GM12864 (cell line): ENCODE results near the gene ETV6.

Experiments used
- DNase-seq: peaks from one replicate; pipeline ENCODE4 v3.0.0-alpha.2; 2011; ENCODE audit warnings: low read depth
- H3K4me3 ChIP-seq: 2 replicates; pipeline ENCODE4 v1.5.1; 2011; ENCODE audit warnings: mild to moderate bottlenecking, low read depth, low read length, control low read depth
- TF ChIP-seq, protein P1 (sequence below): IDR thresholded peaks from 2 replicates; pipeline ENCODE4 v1.5.1; 2011; ENCODE audit warnings: low read depth, mild to moderate bottlenecking, moderate library complexity, low read length, control low read depth, inconsistent platforms; ENCODE audit errors: missing control alignments

Gene ETV6

DNA sequence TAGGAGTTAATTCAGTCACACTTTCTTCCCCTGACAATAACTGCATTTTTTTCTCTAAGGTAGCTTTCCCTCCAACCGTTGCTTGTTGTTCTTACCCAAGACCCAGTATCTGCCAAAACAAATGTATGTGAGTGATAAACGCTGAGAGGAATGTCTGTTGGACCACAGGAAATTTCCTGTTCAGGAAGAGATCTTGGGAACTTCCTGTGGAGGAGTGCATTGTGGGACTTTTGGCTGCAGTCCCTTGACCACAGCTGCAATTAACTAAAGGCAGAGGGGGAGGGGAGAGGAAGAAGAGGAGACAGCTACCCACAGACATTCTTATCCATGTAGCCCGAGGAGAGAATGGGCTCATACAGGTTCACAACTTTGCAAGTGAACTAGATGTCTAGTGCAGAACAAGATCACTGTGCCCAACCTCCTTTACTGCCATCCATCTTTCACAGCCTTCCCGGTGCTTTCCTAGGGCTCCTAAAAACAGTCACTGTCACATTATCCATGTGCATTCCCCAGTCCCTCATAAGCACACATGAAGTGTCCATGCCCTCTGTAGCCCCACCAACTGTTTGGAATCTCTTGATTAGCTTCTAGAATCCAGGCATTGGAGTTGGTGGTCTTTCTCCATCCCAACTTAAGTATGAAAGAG lies 149.5 kb downstream of the ETV6 start:
- TF ChIP-seq, protein P1, sequence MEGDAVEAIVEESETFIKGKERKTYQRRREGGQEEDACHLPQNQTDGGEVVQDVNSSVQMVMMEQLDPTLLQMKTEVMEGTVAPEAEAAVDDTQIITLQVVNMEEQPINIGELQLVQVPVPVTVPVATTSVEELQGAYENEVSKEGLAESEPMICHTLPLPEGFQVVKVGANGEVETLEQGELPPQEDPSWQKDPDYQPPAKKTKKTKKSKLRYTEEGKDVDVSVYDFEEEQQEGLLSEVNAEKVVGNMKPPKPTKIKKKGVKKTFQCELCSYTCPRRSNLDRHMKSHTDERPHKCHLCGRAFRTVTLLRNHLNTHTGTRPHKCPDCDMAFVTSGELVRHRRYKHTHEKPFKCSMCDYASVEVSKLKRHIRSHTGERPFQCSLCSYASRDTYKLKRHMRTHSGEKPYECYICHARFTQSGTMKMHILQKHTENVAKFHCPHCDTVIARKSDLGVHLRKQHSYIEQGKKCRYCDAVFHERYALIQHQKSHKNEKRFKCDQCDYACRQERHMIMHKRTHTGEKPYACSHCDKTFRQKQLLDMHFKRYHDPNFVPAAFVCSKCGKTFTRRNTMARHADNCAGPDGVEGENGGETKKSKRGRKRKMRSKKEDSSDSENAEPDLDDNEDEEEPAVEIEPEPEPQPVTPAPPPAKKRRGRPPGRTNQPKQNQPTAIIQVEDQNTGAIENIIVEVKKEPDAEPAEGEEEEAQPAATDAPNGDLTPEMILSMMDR = no peak
- DNase-seq = no peak
- H3K4me3 ChIP-seq = no peak overlapping the region

DNA sequence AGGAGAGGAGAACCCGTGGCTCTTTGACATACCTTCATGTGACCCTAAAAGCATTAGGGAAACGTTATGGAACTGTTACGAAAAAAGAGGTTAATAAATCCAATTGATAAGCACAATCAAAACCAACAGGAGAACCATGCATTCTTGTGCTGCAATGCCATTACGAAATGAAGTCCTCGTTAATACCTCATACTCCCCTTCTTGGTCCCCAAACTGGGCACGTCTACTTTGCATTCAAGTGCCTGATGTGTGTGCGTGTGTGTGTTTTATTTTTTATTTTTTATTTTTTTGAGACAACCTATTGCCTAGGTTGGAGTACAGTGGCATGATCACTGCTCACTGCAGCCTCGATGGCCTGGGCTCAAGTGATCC lies 150.0 kb downstream of the ETV6 start:
- DNase-seq = no peak
- no peak overlapping the region for H3K4me3 ChIP-seq
- TF ChIP-seq, protein P1 = no peak

DNA sequence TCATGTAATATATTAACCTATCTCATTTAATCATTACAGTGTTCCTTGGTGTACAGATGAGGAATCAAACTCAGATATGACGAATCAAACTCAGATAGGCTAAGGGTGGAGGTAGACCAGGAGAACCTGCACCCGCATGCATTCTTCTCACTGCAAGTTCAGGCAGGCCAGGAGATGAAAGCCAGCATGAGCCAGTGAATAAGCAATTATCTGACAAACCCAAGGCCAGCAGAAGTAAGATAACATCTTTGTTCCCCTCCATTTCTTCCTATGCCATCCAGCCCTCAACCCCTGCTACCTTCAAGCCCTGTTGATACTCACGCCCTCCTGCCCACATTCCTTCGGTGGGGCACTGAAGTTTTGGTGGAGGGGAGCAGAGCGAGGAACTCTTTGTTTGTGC lies 152.2 kb downstream of the ETV6 start:
- TF ChIP-seq, protein P1 = no peak
- no peak for DNase-seq
- H3K4me3 ChIP-seq = no peak overlapping the region

DNA sequence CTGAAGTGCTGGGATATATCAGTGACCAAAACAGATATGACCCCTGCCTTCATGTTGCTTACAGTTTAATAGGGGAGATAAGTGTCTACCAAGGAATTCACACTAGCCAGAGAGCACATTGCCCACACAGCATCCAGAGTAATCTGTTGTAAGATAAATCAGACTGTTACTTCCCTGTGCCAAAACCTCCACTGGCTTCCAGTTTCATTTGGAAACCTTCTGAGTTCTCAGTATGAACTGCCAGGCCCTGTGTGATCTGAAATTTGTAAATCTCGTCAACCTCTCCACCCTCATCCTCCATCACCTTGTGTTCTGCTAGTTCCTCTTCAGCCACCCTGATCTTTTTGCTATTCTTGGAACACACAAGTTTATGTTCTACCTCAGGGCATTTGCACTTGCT lies 154.7 kb downstream of the ETV6 start:
- no peak for DNase-seq
- TF ChIP-seq, protein P1 = no peak
- no peak overlapping the region for H3K4me3 ChIP-seq

DNA sequence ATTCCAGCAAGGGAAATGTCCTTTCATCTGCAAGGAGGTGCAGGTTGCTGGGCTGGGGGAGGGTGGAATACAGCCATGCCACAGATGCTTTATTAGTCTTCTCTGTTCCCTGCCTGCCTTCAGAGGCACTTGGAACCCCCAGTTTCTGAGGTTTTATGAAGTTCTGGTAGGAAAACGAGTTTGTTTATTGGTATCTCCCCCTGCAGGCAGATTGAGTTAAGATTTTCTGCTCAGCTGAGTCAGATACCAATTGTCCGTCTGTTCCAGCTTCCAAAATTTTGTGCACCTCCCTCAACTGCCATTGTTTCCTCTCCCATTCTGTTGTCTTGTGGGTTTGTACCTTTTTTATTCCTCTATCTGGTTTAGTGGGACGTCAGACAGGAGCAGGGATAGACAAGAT lies 155.6 kb downstream of the ETV6 start:
- DNase-seq = no peak
- H3K4me3 ChIP-seq = no peak overlapping the region
- TF ChIP-seq, protein P1 = peak; percentile 44

DNA sequence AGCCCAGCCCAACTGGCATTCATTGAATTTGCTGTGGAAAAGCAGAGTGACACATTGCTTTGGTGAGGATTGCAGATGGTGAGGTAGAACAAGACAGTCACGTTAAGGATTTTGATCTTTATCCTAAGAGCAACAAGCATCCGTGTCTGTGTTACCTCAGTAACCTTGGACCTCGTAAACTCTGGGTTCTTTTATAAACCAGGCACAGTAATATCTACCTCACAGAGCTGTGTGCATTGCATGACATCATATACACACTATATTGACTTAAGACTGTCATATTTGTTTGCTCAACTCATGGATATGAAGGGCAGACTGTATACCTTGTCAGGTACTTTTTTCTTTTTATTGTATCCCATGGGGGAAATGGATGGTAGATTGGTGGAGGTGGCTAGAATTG lies 156.2 kb downstream of the ETV6 start:
- no peak for DNase-seq
- TF ChIP-seq, protein P1 = no peak
- H3K4me3 ChIP-seq = no peak overlapping the region

DNA sequence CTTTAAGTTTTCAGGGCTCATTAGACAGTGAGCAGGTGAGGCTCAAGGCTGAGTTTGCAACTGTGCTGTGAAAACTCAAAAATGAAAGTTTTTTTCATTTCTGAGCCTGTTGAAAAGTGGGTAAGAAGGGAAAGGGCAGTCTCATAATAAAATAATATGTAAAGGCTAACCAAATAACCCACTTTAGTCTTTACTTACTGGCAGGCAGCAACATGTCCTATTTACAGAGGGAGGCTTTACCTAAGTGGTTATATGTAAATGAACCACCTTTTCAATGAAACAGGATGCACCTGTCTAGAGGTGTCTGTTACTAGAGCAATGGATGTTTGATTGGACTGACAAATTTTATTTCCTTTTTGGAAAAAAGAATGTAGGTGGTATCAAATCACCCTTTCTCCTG lies 158.0 kb downstream of the ETV6 start:
- no peak overlapping the region for H3K4me3 ChIP-seq
- TF ChIP-seq, protein P1 = no peak
- no peak for DNase-seq
